GM10847 (cell line): Measurements from ENCODE around the gene OR6K3.

Source experiments
- POLR2A ChIP-seq: IDR thresholded peaks from 2 replicates; pipeline ENCODE4 v1.6.1; 2011; ENCODE audit not compliant: insufficient read length; ENCODE audit errors: extremely low read depth

The OR6K3 gene, protein sequence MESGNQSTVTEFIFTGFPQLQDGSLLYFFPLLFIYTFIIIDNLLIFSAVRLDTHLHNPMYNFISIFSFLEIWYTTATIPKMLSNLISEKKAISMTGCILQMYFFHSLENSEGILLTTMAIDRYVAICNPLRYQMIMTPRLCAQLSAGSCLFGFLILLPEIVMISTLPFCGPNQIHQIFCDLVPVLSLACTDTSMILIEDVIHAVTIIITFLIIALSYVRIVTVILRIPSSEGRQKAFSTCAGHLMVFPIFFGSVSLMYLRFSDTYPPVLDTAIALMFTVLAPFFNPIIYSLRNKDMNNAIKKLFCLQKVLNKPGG

GRCh38 chr1:158720620-158721019 lies at the start of gene OR6K3:
TSS of gene OR6K3 (minus strand) at chr1:158720720. CDS start at chr1:158718115, 2,605 bp downstream.
- TF ChIP-seq POLR2A = no peak

GRCh38 chr1:158754420-158754819 lies 33.9 kb upstream of the OR6K3 start, which contains the start of gene OR6K6:
TSS of gene OR6K6 (plus strand) at chr1:158754720. CDS start at chr1:158754888, 168 bp downstream.
- TF ChIP-seq POLR2A = no peak

GRCh38 chr1:158752155-158752712 lies 31.7 kb upstream of the OR6K3 start:
- no peak for TF ChIP-seq POLR2A

GRCh38 chr1:158735848-158736247 lies 15.3 kb upstream of the OR6K3 start:
- TF ChIP-seq POLR2A = no peak

GRCh38 chr1:158732524-158732923 lies 12.0 kb upstream of the OR6K3 start:
- TF ChIP-seq POLR2A = no peak

GRCh38 chr1:158731707-158732106 lies 11.2 kb upstream of the OR6K3 start:
- no peak for TF ChIP-seq POLR2A

DNA sequence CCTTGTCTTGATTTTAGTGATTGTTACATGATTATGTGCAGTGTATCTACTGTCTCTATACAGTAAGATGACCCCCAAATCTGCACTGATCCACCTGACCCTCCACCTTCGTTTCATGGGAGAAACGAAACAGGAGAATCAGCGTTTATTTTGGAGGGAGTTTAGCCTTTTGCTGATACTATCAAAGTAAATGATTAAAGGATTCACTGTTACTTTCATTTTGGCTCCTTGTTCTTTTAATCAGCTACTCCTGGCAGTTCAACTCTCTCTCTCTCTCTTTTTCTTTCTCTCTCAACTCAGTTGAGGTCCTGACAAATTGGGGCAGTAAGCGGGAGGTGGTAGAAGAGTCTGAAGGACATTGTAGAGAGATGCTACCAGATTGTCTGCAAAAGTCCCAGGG lies 9.9 kb upstream of the OR6K3 start:
- no peak for TF ChIP-seq POLR2A

DNA sequence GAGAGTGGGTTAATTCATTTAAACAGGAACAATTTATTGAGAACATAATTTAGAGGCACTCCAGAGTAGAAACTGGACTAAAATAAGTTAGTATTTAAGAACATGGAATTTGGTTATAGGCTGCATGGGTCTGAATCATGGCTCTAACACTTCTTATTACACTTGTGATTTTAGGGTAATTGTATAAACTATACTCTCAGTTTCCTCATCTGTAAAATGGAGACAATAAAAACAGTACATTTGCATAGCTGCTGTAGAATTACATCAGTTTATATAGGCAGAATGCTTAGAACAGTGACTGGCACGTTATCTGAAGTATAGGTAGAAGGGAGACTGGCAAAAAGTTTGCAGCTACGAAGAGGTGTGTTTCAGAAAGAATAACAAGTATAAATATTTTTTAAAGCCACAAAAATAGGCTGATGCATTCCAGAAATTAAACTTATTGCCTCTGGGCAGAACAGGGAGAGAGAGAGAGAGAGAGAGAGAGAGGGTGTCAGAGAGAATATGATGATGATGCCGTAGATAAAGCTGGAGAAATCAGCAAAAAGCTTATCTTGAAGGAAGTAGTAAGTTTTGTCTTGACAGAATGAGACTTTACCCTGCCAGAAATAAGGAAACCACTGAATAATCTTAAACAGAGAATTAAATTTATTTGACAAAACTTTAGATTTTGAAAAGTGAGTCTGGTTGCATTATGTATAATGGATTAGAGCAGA lies 8.1 kb upstream of the OR6K3 start:
- TF ChIP-seq POLR2A = no peak

DNA sequence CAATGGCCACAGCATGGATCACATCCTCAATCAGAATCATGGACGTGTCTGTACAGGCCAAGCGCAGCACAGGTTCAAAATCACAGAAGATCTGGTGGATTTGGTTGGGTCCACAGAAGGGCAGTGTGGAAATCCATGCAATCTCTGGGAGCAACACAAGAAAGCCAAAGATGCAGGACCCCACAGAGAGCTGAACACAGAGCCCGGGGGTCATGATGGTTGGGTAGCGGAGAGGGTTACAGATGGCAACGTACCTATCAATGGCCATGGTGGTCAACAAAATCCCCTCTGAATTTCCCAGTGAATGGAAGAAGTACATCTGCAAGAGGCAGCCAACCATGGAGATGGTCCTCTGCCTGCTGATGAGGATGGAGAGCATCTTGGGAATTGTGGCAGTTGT lies 3.9 kb upstream of the OR6K3 start:
- no peak for TF ChIP-seq POLR2A

GRCh38 chr1:158719664-158720063 lies 856 bp downstream of the OR6K3 start:
- no peak for TF ChIP-seq POLR2A

DNA sequence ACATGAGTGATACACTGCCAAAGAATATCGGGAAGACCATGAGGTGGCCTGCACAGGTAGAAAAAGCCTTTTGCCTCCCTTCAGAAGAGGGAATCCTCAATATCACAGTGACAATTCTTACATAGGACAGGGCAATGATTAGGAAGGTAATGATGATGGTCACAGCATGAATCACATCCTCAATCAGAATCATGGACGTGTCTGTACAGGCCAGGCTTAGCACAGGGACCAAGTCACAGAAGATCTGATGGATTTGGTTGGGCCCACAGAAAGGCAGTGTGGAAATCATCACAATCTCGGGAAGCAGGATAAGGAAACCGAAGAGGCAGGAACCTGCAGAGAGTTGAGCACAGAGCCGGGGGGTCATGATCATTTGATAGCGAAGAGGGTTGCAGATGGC lies 3.2 kb downstream of the OR6K3 start:
- no peak for TF ChIP-seq POLR2A

DNA sequence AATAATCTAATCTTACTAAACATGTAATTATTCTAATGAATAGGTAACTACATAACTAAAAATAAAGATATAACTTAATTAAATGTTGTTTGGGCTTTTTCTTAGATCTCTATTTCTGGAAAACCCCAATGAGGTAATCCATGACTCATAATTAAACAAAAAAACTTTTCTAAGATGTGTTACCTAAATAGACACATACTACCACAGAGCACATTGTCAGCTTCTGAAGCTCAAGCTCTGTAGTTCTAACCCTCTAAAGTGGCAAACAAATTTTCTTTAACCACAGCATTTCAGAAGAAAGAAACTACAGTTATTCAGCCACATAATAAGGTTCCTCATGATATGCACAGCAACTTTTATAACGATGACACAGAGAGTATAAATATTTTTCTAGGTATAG lies 4.2 kb downstream of the OR6K3 start:
- no peak for TF ChIP-seq POLR2A

DNA sequence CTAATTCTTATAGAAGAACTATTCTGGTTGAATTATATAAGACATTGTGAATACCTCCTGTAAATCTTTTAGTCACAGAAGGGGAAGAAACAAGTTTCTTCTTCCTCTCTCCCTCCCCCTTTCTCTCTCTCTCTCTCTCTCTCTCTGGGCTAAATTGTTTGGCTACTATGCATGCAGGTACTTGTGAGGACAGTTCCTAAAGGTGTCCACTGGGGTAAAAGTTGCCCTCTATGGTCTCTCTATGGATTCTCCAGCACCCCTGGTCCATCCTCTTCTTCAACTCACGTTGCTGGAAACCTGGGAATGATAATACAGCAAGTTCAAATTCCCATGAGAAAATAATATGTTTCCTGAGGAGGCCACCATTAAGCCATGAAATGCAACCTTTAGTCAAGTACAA lies 5.8 kb downstream of the OR6K3 start:
- TF ChIP-seq POLR2A = no peak

DNA sequence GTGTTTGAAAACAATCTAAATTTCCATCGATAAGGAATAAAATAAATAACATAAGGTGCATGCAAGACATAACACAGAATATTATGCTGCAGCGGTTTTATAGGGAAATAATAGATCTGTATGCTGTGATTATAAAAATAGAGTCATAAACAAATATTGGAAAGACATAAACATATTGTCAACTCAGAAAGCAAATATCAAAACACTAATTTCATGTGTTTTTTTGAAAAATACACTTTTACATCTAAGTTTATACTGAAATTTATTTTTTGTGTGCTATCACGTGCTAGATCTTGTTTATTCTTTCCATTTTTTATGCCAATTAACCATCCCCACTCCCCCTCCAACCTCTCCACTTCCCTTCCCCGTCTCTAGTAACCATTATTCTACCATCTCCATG lies 9.4 kb downstream of the OR6K3 start:
- TF ChIP-seq POLR2A = no peak

- no peak for TF ChIP-seq POLR2A
These were observed 14.4 kb downstream of the OR6K3 start for GRCh38 chr1:158706096-158706495.

- TF ChIP-seq POLR2A = no peak
These were observed 20.0 kb downstream of the OR6K3 start, which contains the start of gene OR6K2 for GRCh38 chr1:158700552-158700951. TSS of gene OR6K2 (minus strand) at chr1:158700652. CDS start at chr1:158700652, 0 bp downstream.
